ENCODE results near the gene MCTP1.

Gene MCTP1

GRCh38 chr5:95114305-95114704, 170.6 kb downstream of the MCTP1 start:
- no peak for DNase-seq (ENCODE audit: low read depth)

- no peak for DNase-seq (ENCODE audit: low read depth)
These were observed 171.4 kb downstream of the MCTP1 start for GRCh38 chr5:95113489-95113888.

- no peak for DNase-seq (ENCODE audit: low read depth)
These were observed 173.8 kb downstream of the MCTP1 start for GRCh38 chr5:95111141-95111540.

- no peak for DNase-seq (ENCODE audit: low read depth)
These were observed 174.8 kb downstream of the MCTP1 start for GRCh38 chr5:95110118-95110517.

DNA sequence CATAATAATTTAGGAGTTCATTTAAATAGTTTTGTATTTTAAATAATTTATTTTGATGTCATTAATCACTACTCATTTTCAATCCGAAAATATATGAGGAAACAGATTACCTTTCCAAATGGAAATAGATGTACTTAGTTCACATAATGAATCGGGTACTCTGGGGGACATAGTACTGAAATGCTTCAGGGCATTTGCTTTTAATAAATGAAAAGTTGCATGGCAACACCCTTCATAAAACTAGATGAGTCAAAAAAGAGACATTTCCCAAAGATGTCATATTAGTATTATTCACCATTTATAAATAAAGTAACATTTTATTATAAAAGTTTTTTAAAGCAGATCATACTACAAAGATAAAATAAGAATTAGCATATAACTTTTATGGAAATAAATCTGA, 177.8 kb downstream of the MCTP1 start:
- DNase-seq (ENCODE audit: low read depth): no peak

GRCh38 chr5:95105638-95106037, 179.3 kb downstream of the MCTP1 start:
- no peak for DNase-seq (ENCODE audit: low read depth)

DNA sequence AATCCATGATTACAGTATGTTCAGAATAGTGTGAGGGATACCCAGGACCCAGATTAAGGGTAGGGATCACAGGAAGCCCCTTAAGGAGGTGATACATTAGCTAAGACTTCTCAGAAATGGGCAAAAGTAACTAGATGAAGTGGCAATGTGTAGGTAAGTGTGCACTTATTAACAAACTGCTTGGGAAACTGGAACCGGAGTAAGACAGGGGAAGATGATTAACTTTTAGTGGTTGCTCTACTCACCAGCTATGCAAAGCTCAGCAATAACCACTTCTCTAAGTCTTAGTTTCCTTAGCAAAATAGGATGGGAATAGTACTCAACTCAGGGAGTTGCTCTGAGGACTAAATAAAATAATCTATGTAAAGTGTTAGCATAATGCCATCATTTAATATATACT, 182.2 kb downstream of the MCTP1 start:
- DNase-seq (ENCODE audit: low read depth): no peak

GRCh38 chr5:95102080-95102479, 182.8 kb downstream of the MCTP1 start:
- DNase-seq (ENCODE audit: low read depth): no peak

- no peak for DNase-seq (ENCODE audit: low read depth)
These were observed 184.3 kb downstream of the MCTP1 start for GRCh38 chr5:95100551-95100950.

DNA sequence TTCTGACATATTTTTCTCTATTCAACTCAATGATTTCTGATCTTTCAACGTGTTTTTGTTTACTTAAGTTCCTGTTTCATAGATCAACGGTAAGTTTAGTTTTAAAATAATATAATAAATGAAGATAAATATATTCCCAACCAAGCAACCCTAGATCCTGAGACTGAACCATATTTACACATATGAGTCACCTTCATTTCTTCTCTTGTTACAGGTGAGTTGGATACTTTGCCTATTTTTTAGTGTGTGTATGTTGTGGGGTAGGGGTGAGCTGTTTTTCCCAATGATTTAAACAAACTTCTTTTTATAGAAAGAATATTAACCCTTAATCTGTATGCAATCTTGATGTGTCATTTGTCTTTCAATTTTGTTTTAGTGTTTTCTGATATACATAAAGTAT, 186.9 kb downstream of the MCTP1 start:
- no peak for DNase-seq (ENCODE audit: low read depth)

- no peak for DNase-seq (ENCODE audit: low read depth)
These were observed 191.7 kb downstream of the MCTP1 start for GRCh38 chr5:95093211-95093610.

DNA sequence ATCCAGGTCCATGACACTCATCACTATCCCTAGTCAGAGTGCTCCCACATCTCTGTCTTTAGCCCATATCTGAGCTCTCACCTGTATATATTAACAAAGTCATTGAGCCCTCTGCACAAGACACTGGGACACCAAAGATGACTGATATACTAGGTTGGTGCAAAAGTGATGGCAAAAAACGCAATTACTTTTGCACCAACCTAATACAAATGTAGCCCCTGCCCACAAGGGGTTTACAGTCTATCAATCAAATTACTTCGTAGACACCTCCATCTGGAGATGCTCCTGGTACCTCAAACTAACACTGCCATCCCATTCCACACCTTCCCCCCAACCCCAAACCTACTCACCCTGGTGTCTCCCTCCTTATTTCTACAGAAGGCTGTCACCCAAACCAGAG, 194.1 kb downstream of the MCTP1 start:
- no peak for DNase-seq (ENCODE audit: low read depth)

DNA sequence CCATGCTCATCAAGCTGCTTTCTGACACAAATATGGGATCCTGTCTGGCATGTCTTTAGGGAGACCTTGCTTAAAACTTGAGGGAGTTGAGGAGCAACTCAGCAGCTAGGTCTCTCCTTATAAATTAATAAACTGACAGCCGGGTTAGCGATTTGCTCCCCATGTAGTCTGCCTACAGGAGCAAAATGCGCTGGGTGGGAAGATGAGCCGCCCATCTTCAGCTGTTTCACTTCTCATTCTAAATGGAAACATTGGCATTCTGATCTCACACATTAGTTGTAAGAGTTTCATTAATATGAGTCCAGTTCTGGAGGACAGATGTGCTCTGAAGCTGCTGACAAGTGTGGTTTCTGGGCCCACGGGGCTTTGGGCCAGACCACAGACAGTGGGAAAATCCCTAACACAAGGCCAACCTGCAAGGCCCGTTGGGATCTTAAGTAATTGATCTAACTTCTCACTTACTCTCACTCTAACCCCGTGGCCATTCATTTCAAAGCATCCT, 197.0 kb downstream of the MCTP1 start:
- DNase-seq (ENCODE audit: low read depth): no peak

GRCh38 chr5:95086927-95087815, 197.7 kb downstream of the MCTP1 start:
- no peak for DNase-seq (ENCODE audit: low read depth)

- DNase-seq (ENCODE audit: low read depth): no peak
These were observed 200.1 kb downstream of the MCTP1 start for GRCh38 chr5:95084757-95085156.

- no peak for DNase-seq (ENCODE audit: low read depth)
These were observed 201.3 kb downstream of the MCTP1 start for GRCh38 chr5:95083606-95084005.

GRCh38 chr5:95081982-95082381, 202.9 kb downstream of the MCTP1 start:
- DNase-seq (ENCODE audit: low read depth): no peak

- peak; percentile 1 for DNase-seq (ENCODE audit: low read depth)
These were observed 203.4 kb downstream of the MCTP1 start for GRCh38 chr5:95081500-95081960.

- no peak for DNase-seq (ENCODE audit: low read depth)
These were observed 204.5 kb downstream of the MCTP1 start for GRCh38 chr5:95080441-95080840.

DNA sequence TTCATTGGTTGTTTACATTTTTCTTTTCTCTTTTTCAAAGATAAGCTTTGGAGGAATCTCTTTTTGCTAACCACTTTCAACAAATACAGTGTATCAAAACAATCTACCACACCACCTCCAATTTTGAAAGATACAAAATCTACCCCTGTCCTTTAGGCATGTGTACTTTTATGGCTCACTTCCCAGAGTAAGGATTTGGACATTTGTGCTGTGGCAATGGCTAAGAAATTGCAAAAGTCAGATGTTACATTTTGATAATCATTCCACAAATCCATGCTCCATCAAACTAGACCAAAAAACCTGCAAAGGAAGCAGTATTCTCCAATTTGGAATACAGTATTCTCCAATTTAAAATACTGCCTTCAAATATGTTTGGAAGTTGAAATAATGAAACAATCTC, 204.9 kb downstream of the MCTP1 start:
- no peak for DNase-seq (ENCODE audit: low read depth)

- no peak for DNase-seq (ENCODE audit: low read depth)
These were observed 206.0 kb downstream of the MCTP1 start for GRCh38 chr5:95078868-95079267.

DNA sequence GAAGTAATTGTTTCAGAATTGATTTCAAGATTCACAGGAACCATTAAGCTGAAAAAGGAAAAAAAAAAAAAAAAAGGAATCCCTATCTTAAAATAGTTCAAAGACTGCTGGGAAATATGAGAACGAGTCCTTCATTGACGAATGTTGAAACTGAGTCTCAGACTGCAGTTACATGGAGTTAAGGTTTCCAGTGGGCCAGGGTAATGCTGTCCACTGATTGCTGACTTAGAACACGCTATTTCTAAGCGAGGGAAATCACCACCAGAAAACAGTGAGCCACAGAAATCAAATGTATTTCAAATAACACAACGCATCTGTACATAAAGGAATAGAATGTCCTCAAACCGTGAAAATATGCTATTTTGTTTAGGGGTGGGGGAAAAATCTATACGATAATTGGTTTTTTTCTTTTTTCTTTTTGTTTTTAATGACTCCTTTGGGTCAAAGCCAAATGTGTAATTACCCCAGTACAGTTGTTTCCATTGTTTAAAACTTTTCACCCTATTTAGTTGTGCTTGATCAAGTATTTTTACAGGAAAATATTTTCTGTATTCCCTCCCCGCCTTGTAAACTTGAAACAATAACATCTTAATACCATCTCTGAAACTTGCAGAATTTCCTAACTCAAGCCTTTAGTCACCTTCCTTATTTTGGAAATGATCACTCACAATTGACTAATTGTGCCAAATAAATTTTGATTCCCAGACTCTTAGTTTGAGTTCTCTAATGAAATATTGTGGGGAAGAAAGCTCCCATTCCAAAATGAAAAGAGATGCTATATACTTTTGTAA, 208.3 kb downstream of the MCTP1 start:
- DNase-seq (ENCODE audit: low read depth): no peak

GRCh38 chr5:95075111-95075510, 209.8 kb downstream of the MCTP1 start:
- DNase-seq (ENCODE audit: low read depth): no peak
